Tibial nerve (tissue), 3 donors: ENCODE results near the gene BTBD7.

Experiments
- CTCF ChIP-seq, 5 experiments: fragments of 200-600 bp in 3 of 5; fragments of 450-650 bp in 2 of 5; sonication (generic) in 3 of 5; IDR thresholded peaks; one replicate each; pipeline ENCODE4 v1.5.1; 2016 to 2019; ENCODE audit warnings: antibody characterized with exemption in 5 of 5, mild to moderate bottlenecking in 3 of 5, moderate library complexity in 2 of 5
- POLR2A ChIP-seq, 2 donors: fragments of 450-650 bp; IDR thresholded peaks; one replicate each; pipeline ENCODE4 v1.6.1; 2017; ENCODE audit warnings: antibody characterized with exemption in 2 of 2, mild to moderate bottlenecking in 2 of 2, moderate library complexity in 2 of 2

GRCh38 chr14:93369713-93370266, 37.0 kb upstream of the BTBD7 start:
- no peak for TF ChIP-seq CTCF (IDR thresholded peaks at IDR 0.05)
- TF ChIP-seq POLR2A (IDR thresholded peaks at IDR 0.05): no peak
